Activated CD4-positive, alpha-beta T cell treated with anti-CD3 and anti-CD28 coated beads, Interleukin-2, amount 50 U/mL, for 24 hours (primary cell): ENCODE results near the gene NEK5.
"Not testable (repeated sequence)": the region's sequence is repeated elsewhere in the genome, so short reads cannot be mapped to it uniquely, and the experiment has no call there.

Experiments used
- DNase-seq, 2 donors: peaks; one replicate each; pipeline ENCODE4 v3.0.0-alpha.2; 2020; ENCODE audit warnings: low read depth in 1 of 2, low spot score in 1 of 2

The NEK5 gene

DNA sequence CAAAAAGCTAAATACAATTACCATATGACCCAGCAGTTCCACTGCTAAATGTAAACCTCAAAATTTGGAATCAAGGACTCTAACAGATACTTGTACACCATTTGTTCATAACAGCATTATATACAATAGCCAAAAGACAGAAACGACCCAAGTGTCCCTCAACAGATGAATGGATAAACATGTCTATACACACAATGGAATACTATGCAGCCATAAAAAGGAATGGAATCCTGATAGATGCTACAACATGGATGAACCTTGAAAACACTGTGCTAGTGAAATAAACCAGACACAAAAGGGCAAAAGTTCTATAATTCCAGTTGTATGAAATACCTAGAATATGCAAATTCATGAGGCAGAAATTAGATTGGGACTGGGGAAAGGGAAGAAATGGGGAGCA, 18.4 kb upstream of the NEK5 start:
- no peak for DNase-seq

GRCh38 chr13:52141299-52141698, 12.4 kb upstream of the NEK5 start:
- DNase-seq: no peak

DNA sequence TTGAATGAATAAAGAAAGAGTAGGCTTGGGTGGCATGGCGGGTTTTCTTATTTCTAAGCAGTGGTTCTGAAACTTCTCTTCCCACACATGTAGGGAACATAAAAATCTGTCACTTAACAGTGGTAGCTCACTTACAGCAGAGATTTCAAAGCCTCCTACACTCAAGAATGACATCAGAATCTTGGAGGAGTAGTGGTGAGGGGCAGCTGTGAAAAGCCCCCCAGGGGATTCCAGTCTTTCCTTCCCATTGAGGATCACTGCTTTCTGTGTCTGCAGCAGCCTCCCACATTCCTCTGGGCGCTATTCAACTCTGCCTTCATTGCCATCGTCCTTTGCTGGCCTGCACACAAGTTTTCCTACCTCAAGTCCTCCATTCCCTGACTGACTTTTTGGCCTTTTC, 8.6 kb upstream of the NEK5 start:
- DNase-seq: no peak

- no peak for DNase-seq
These were observed 7.9 kb upstream of the NEK5 start for GRCh38 chr13:52136763-52137162.

- DNase-seq: no peak
These were observed 1.8 kb upstream of the NEK5 start for GRCh38 chr13:52130641-52131040.

GRCh38 chr13:52127783-52128702, 830 bp downstream of the NEK5 start:
- peak; percentile 11 to 44 for DNase-seq

DNA sequence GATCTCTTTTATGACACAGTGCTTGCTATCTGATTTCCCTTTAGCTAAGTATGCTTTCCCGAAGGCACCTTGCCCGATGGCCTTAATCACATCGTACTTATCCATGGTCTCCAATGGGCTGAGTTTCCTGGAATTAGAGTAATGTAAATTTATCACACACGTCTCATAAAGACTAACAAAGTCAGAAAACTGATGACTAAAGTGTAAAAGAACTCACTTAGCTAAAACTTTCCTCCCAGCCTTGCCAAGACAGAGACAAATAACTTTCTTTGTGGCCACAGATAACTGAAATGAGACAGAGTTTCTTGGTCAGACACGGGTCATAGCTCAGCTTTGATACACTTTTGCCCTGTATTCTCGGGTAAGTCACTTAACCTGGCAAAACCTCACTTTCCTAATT, 1.5 kb downstream of the NEK5 start:
- no peak for DNase-seq

DNA sequence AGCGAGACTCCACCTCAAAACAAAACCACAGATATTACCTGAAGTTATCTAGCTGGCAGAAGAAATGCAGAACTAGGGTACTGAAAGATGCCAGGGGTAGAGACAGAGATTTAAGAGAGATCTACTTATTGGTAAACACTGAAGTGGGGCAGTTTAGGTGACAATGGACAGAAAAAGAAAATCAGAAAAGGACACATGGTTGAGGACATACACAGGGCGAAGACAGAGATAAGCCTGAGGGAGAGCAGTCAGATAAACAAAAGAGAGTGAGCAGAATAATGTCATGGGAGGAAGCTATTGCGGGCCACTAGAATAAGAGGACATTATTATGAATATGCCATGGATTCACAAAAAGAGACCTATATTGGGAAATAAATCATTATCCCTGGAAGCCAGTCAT, 3.3 kb downstream of the NEK5 start:
- DNase-seq: no peak

- no peak for DNase-seq
These were observed 10.3 kb downstream of the NEK5 start for GRCh38 chr13:52118595-52118994.

DNA sequence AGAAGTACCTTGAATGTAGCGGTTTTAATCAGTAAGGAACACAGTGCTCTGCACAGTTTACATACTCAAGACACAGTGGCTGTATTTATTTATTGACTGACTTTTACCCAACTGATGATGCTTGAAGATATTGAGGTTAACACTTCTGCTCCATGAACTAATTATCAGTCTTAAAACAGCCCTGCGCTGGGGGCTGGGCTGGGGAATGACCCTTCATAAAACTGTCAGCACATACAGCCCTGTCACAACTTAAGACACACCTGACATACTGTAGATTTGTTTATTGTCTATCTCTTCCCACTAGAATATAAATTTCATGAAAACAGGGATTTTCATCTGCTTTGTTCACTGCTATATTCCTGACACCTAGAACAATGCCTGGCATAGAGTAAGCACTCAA, 10.8 kb downstream of the NEK5 start:
- DNase-seq: no peak

- DNase-seq: no peak
These were observed 16.3 kb downstream of the NEK5 start for GRCh38 chr13:52112591-52112990.

DNA sequence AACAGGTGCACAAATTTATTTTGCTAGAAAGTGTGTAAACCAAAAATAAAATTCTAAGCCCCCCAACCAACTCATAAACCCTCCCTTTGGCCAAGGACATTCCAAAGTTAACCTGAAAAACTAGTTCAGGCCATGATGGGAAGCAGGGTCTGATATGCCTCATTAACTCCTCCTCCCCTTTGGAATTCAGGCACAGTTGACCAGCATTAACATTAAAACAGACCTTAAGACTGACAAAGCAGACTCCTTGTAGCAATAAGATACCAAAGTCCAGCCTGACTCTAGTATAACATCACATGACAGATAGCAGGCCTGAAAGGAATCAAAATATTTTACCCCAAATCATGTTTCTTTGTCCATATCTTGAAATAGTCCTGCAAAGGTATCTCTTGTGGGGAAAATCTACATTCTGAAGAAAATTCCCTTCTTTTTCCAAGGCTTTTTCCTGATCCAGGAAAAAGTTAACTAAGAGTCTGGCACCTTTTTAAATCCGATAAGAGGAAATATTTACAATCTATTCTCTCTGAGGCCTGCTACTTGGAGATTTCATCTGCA, 19.7 kb downstream of the NEK5 start:
- no peak for DNase-seq

DNA sequence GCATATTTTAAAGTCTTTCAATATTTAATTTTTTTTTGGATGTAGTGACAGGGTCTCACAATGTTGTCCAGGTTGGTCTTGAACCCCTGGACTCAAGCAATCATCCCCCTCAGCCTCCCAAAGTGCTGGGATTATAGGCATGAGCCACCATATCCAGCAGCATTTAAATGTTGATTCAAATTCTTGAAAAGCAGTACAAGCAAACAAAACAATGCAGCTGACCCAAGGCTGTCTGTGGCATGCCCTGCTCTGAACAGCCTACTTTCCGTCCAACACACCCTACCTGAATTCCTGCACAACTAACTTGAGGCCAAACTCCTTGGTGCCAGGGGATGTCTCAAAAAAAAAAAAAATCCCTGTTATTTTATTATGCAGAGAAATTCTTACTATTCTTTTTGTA, 23.0 kb downstream of the NEK5 start:
- no peak for DNase-seq

GRCh38 chr13:52104624-52105023, 24.2 kb downstream of the NEK5 start:
- DNase-seq: no peak

DNA sequence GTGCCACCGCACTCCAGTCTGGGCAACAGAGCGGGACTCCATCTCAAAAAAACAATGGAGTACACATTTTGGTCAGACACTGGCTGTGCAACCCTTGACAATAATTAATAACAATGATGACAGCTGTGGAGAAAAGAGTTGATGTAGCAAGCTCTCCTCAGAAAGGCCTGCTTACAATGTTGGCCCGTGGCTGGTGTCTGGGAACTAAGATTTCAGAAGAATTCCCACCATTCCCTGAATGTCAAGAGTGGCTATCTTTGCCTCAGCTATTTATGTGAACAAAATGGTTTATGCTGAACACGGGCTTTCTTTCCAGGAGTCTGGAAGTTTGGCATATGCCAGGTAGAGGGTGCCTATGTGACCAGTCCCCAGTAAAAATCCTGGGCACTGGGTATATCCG, 25.5 kb downstream of the NEK5 start:
- DNase-seq: no peak

DNA sequence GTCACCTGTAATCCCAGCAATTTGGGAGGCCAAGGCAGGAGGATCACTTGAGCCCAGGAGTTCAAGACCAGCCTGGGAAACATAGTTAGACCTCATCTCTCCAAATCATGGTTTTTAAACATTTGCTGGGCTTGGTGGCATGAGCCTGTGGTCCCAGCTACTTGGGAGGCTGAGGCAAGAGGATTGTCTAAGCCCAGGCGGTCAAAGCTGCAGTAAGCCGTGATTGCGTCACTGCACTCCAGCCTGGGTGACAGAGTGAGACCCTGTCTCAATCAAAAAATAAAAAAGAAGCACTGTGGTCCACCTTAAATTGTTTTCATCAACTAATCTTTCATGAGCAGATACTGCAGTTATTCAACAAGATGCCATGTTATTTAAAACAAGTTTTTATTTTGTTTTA, 26.4 kb downstream of the NEK5 start:
- DNase-seq: not testable (repeated sequence)

- no peak for DNase-seq
These were observed 31.7 kb downstream of the NEK5 start for GRCh38 chr13:52097197-52097596.

- no peak for DNase-seq
These were observed 32.1 kb downstream of the NEK5 start for GRCh38 chr13:52096748-52097147.

DNA sequence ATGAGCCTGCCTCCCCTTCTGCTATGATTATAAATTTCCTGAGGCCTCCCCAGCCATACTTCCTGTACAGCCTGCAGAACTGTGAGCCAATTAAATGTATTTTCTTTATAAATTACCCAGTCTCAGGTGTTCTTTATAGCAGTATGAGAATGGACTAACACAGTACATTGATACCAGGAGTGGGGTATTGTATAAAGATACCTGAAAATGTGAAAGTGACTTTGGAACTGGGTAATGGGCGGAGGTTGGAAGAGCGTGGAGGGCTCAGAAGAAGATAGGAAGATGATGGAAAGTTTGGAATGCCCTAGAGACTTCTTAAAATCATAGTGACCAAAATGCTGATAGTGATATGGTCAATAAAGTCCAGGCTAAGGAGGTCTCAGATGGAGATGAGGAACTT, 32.8 kb downstream of the NEK5 start:
- DNase-seq: no peak

GRCh38 chr13:52092087-52092486, 36.8 kb downstream of the NEK5 start:
- no peak for DNase-seq

DNA sequence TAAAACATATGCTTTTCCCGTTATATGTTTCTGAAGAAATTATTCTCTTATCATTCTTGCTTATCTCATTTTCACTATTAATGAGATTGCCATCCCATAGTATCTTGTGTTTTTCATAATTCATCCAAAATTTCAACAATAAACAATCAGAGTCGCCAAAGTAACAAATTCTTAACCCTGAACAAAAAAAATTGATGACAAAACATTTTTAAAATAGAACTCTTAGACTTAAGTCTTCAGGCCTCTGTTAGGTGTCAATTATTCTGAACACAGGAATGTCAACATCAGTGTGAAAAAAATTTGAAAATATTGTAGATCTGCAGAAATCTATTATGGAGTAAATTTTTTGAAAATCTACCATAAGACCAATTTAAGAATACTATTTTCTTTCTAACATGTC, 37.4 kb downstream of the NEK5 start:
- DNase-seq: no peak

- no peak for DNase-seq
These were observed 43.5 kb downstream of the NEK5 start for GRCh38 chr13:52085421-52085820.

- DNase-seq: not testable (repeated sequence)
These were observed 43.9 kb downstream of the NEK5 start for GRCh38 chr13:52084981-52085380.
